Measurements from ENCODE around the gene ENPP5.
A peak's percentile ranks its signal among the peaks of the same experiment; 100 is the strongest.

ENPP5 gene, protein sequence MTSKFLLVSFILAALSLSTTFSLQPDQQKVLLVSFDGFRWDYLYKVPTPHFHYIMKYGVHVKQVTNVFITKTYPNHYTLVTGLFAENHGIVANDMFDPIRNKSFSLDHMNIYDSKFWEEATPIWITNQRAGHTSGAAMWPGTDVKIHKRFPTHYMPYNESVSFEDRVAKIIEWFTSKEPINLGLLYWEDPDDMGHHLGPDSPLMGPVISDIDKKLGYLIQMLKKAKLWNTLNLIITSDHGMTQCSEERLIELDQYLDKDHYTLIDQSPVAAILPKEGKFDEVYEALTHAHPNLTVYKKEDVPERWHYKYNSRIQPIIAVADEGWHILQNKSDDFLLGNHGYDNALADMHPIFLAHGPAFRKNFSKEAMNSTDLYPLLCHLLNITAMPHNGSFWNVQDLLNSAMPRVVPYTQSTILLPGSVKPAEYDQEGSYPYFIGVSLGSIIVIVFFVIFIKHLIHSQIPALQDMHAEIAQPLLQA

GRCh38 chr6:46170357-46171289 lies at the start of gene ENPP5:
Gene ENPP5 (minus strand): TSS chr6:46170980. CDS start chr6:46168262, 2,718 bp downstream.
- DNase-seq, result no peak

DNA sequence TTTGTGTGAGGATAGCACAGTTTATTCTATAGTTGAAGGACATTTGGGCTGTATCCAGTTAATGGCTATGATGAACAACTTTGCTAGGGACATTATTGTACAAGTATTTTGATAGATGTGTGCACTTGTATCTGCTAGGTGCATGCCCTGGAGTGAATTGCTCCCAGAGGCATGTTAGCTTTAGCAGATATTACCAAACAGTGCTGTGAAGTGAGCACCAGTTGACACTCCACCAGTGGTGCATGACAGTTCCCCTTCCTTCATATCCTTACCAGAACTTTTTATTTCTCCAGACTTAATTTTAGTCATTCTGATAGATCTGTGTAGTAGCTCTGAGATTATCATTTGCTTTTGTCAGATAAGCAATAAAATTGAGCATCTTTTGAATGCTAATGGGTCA lies 48.9 kb upstream of the ENPP5 start:
- DNase-seq, result no peak

DNA sequence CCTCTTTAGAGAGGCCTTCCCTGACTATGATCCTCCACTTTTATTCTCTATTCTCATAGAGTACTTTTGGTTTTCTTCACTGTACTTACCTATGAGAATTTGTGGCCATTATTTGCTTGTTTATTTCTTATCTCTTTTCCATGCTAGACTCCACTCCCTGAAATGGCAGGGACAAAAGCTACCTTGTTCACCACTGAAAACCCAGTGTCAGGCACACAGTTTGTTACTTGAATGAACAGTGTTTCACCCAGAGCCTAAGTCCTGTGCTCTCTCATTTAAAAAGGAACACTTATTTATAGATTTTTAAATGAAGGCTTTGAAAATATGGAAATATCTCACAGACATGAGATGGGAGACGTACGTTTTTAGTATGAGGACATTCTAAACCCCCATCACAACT lies 47.7 kb upstream of the ENPP5 start:
- no peak for DNase-seq

- DNase-seq, result no peak
These were observed 46.9 kb upstream of the ENPP5 start for GRCh38 chr6:46217671-46218131.

DNA sequence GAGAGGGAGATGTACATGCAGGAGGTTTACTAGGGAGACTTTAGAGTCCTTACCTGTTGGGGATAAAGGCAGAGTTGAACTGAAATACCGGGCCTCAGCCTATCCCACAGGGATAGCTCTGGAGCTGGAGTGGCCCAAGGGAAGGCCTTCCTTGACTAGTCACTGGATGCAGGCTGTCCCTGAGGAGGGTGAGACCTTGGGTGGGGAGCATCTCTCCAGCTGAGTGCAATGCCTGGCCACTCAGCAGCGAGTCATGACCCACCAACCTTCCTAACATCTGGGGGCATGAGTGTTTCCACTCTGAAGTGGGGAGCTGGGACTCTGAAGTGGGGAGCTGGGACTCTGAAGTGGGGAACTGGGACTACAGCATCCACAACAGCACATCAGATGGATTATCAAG lies 46.1 kb upstream of the ENPP5 start:
- no peak for DNase-seq

GRCh38 chr6:46215777-46216176 lies 45.0 kb upstream of the ENPP5 start:
- DNase-seq, result no peak

GRCh38 chr6:46215213-46215612 lies 44.4 kb upstream of the ENPP5 start:
- DNase-seq, result no peak

- no peak for DNase-seq
These were observed 41.1 kb upstream of the ENPP5 start for GRCh38 chr6:46211917-46212316.

DNA sequence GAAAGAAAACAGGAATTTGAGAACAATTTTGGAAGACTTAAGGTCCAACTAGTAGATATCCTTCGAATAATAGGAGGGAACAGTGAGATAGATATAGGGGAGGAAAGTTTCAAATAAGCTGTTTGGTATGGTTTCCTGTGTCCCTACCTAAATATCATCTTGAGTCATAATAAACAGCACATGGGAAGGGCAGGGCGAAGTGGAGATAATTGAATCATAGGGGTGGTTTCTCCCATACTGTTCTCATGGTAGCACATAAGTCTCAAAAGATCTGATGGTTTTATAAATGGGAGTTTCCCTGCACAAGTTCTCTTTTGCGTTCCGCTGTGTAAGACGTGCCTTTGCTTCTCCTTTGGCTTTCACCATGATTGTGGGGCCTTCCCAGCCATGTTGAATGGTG lies 39.5 kb upstream of the ENPP5 start:
- no peak for DNase-seq

- DNase-seq, result no peak
These were observed 37.5 kb upstream of the ENPP5 start for GRCh38 chr6:46208303-46208702.

DNA sequence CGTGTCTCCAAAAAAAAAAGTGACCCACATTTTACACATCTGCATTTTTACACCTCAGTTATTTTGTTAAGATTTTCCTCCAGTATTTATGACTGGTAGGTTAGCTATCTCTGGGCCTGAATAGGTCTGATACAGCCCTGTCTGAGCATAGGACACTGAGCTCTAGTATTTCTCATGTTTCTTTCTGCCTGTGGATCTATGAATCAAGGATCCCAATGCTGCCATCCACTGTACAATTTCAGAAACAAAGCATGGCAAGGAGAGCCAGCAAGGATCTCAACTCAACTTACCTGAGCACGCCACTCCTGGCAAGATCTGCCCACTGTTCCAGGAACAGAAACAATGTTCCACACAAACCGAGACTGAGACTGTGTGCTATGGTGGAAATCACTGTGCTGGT lies 36.4 kb upstream of the ENPP5 start:
- DNase-seq, result no peak

DNA sequence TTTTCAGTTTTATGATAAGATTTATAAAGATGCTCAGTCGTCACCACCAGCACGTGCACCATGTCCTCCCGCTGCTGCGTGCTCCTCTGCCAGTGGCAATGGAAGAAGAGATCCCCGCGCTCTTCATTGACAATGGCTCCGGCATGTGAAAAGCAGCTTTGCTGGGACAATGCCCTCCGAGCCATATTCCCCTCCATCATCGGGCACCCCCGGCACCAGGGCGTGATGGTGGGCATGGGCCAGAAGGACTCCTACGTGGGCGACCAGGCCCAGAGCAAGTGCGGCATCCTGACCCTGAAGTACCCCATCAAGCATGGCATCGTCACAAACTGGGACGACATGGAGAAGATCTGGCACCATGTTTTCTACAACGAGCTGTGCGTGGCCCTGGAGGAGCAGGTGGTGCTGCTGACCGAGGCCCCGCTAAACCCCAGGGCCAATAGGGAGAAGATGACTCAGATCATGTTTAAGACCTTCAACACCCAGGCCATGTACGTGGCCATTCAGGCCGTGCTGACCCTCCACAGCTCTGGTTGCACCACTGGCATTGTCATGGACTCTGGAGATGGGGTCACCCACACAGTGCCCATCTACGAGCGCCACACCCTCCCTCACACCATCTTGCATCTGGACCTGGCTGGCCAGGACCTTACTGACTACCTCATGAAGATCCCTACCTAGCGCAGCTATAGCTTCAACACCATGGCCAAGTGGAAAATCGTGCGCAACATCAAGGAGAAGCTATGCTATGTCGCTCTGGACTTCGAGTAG lies 34.3 kb upstream of the ENPP5 start:
- no peak for DNase-seq

DNA sequence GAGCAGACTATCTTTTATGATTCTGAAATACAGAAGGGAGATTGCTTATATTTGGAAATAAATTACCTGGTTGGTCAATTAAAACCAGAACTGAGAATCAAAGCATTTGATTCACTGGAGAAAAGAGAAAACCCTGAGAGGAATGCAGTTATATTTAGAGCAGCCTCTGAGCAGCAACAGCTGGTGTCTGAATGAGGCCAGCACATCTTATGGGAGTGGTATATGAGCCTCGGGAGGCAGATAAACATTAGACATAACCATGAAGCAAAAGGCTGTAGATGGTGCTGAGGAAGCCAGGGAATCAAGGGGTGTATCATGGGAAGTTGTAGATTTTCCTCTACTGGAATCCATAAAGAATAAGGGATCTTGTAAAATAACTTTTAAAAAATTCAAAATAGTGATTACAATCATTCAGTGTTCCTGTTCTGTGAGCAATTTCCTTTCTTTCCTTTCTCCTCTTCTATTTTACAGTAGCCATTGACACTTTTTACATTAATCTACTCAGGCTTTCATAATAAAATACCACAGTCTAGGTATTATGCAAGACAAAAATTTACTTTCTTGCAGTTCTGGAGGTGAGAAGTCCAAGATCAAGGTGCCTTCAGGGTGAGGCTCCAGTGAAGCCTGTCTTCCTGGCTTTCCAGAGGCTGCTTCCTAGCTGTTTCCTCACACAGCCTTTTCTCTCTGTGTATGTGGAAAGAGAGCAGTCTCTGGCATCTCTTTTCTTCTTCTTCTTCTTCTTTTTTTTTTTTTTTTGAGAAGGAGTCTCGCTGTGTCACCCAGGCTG lies 32.8 kb upstream of the ENPP5 start:
- no peak for DNase-seq

- no peak for DNase-seq
These were observed 30.9 kb upstream of the ENPP5 start for GRCh38 chr6:46201702-46202101.

GRCh38 chr6:46199387-46199786 lies 28.6 kb upstream of the ENPP5 start:
- no peak for DNase-seq

DNA sequence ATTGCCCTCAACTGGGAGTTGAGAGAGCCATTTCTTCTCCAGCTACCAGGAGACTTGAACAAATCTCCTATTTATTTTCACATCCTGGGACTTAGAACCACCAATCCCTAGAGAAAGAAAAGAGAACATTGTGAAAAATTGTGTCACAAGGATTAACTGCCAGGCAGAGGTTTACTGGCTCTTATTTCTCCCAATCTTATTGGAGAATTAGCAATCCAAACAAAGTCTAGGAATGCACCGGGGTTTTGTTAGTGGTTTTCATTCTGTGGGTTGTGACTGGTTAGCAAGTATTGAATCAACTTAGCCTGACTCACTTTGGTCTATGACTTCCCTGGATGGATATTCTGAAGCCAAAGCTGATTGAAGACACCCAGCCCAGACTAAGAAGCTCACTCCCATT lies 21.2 kb upstream of the ENPP5 start:
- DNase-seq, result peak; percentile 92

GRCh38 chr6:46190889-46191288 lies 20.1 kb upstream of the ENPP5 start:
- DNase-seq, result no peak

GRCh38 chr6:46189726-46190125 lies 18.9 kb upstream of the ENPP5 start:
- no peak for DNase-seq

GRCh38 chr6:46186583-46186982 lies 15.8 kb upstream of the ENPP5 start:
- no peak for DNase-seq

DNA sequence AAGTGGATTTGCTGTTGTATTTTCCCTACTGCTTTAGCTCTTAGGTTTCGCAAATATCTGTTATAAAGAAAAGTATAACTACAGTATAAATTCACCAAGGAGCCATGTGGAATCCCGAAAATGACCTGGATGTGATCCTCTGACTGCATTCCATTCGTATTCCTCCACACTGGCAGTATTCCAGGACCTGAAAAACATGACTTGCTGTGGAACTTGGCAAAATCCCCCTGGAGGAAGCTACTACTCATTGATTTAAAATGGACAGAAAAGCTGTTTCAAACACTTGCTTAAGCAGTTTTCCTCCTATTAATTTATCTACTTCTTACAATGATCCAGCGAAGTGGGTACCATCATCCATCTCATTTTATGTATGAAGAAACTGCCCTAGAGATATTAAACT lies 13.3 kb upstream of the ENPP5 start:
- peak; percentile 95 for DNase-seq

DNA sequence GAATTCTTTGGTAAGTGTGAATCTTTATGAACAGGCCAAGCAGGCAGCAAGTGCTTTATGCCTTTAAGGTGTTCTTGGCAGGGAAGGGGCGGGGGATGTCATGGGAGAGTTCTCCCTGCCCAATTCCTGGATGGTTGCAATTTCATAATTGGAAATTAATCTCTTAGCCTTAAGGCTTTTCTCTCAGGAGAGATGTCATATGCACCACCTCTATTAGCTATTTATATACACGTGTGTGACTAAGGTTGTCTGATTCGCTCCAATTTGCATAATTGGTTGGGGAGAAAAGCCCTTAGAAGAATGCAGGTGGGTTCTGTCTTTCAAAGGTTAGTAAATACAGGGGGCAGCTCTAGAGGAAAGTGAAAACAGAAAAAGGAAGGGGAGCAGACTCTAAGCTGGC lies 5.2 kb upstream of the ENPP5 start:
- no peak for DNase-seq

DNA sequence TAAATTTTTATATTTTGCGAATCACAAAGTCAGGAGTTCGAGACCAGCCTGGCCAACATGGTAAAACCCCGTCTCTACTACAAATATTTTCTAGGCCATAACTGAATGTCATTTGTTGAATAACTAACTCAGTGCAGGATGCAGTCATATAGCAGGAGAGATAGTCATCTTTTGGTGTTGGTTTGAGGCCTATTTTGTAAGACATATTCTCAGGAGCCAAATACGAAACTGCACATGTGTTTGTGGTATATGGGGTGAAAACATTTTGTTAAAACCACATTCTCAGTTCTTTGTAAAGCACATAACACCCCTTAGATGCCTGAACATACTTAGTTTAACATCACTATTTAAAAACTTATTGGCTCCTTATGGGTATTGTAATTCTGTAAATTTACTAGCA lies 4.7 kb upstream of the ENPP5 start:
- no peak for DNase-seq
